Ishikawa (cell line): ENCODE results near the gene SMO.

ENCODE experiments used
- CEBPB ChIP-seq: IDR thresholded peaks from 2 replicates; pipeline ENCODE4 v1.6.1; 2012
- CREB1 ChIP-seq: IDR thresholded peaks from 2 replicates; pipeline ENCODE4 v1.6.1; 2012; ENCODE audit warnings: low read depth
- EGR1 ChIP-seq: IDR thresholded peaks from 2 replicates; pipeline ENCODE4 v1.6.1; 2012
- EP300 ChIP-seq: IDR thresholded peaks from 2 replicates; pipeline ENCODE4 v1.6.1; 2012; ENCODE audit warnings: borderline replicate concordance
- FOXM1 ChIP-seq: IDR thresholded peaks from 2 replicates; pipeline ENCODE4 v1.6.1; 2012; ENCODE audit warnings: low read depth, borderline replicate concordance
- MAX ChIP-seq: IDR thresholded peaks from 2 replicates; pipeline ENCODE4 v1.6.1; 2012
- NFIC ChIP-seq: IDR thresholded peaks from 2 replicates; pipeline ENCODE4 v1.6.1; 2012
- RAD21 ChIP-seq: IDR thresholded peaks from 2 replicates; pipeline ENCODE4 v1.6.1; 2012; ENCODE audit warnings: low read depth
- REST ChIP-seq: IDR thresholded peaks from 2 replicates; pipeline ENCODE4 v1.6.1; 2012; ENCODE audit warnings: low read depth, mild to moderate bottlenecking
- TAF1 ChIP-seq: IDR thresholded peaks from 2 replicates; pipeline ENCODE4 v1.6.1; 2012; ENCODE audit warnings: low read depth, mild to moderate bottlenecking
- TCF12 ChIP-seq: IDR thresholded peaks from 2 replicates; pipeline ENCODE4 v1.6.1; 2012; ENCODE audit warnings: low read depth
- TEAD4 ChIP-seq: IDR thresholded peaks from 2 replicates; pipeline ENCODE4 v1.6.1; 2012
- USF1 ChIP-seq: IDR thresholded peaks from 2 replicates; pipeline ENCODE4 v1.6.1; 2012
- YY1 ChIP-seq: IDR thresholded peaks from 2 replicates; pipeline ENCODE4 v1.6.1; 2012; ENCODE audit warnings: low read depth
- ZBTB7A ChIP-seq: IDR thresholded peaks from 2 replicates; pipeline ENCODE4 v1.6.1; 2012; ENCODE audit warnings: low read depth

The SMO gene

GRCh38 chr7:129247087-129247486, 58.7 kb downstream of the SMO start:
- TF ChIP-seq TAF1 (no peak), NFIC (no peak), EGR1 (no peak), CEBPB (no peak), FOXM1 (no peak), RAD21 (no peak)

- no peak for TF ChIP-seq RAD21
- no peak for TF ChIP-seq EP300
- no peak for TF ChIP-seq TAF1
- TF ChIP-seq YY1 = no peak
- TF ChIP-seq TEAD4 = no peak
- no peak for TF ChIP-seq NFIC
- no peak for TF ChIP-seq CEBPB
- no peak for TF ChIP-seq MAX
- no peak for TF ChIP-seq FOXM1
- no peak for TF ChIP-seq ZBTB7A
- no peak for TF ChIP-seq USF1
- no peak for TF ChIP-seq TCF12
- no peak for TF ChIP-seq EGR1
- TF ChIP-seq CREB1 = no peak
- TF ChIP-seq REST = no peak
Measured at GRCh38 chr7:129252128-129252527, 63.7 kb downstream of the SMO start.

- TF ChIP-seq NFIC (no peak), FOXM1 (no peak), EGR1 (no peak)
Measured at GRCh38 chr7:129255800-129256199, 67.4 kb downstream of the SMO start.

GRCh38 chr7:129256221-129256620, 67.8 kb downstream of the SMO start:
- no peak for TF ChIP-seq REST

GRCh38 chr7:129257168-129257567, 68.7 kb downstream of the SMO start:
- TF ChIP-seq CEBPB = no peak
- no peak for TF ChIP-seq TCF12
- TF ChIP-seq USF1 = no peak
- no peak for TF ChIP-seq EP300
- TF ChIP-seq RAD21 = no peak
- TF ChIP-seq FOXM1 = no peak

- no peak for TF ChIP-seq CREB1
- TF ChIP-seq REST = no peak
- TF ChIP-seq USF1 = no peak
- TF ChIP-seq NFIC = no peak
- TF ChIP-seq EP300 = no peak
- TF ChIP-seq TCF12 = no peak
- TF ChIP-seq YY1 = no peak
- no peak for TF ChIP-seq CEBPB
- TF ChIP-seq TEAD4 = no peak
- TF ChIP-seq MAX = no peak
- TF ChIP-seq RAD21 = no peak
- no peak for TF ChIP-seq ZBTB7A
- no peak for TF ChIP-seq FOXM1
- TF ChIP-seq EGR1 = no peak
Measured at GRCh38 chr7:129258649-129259389, 70.4 kb downstream of the SMO start.
